ENCODE results near the gene PTPRE.

Gene PTPRE

DNA sequence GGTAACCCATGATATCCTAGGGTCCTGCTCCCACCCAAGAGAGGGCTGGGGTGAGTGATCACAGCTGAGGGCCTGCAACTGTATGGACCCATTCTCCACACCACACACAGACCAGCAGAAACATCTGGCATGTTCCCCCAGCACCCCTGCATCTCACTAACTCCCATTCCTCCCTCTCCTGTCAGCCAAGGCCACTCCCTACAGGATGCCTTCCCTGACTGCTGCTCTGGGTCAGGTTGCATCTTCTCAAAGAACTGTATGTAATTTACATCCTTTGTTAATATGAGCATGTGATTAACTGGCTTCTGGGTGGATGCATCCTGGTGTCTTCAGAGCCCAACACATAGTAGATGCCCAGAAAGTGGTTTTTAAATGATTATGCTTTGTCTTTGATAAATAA lies 56.2 kb downstream of the PTPRE start:
- in situ Hi-C loops (cut with HindIII; ENCODE audit: low pct_ligation_motif_present, low sequenced_read_pairs): no loop called here
- no peaks in the 10 kb centered on the region for H3K27me3 ChIP-seq (replicated peaks)
- H3K27ac ChIP-seq: no peak overlapping the region
- no peaks in the 10 kb centered on the region for H3K36me3 ChIP-seq (replicated peaks)
- TF ChIP-seq, protein P1, sequence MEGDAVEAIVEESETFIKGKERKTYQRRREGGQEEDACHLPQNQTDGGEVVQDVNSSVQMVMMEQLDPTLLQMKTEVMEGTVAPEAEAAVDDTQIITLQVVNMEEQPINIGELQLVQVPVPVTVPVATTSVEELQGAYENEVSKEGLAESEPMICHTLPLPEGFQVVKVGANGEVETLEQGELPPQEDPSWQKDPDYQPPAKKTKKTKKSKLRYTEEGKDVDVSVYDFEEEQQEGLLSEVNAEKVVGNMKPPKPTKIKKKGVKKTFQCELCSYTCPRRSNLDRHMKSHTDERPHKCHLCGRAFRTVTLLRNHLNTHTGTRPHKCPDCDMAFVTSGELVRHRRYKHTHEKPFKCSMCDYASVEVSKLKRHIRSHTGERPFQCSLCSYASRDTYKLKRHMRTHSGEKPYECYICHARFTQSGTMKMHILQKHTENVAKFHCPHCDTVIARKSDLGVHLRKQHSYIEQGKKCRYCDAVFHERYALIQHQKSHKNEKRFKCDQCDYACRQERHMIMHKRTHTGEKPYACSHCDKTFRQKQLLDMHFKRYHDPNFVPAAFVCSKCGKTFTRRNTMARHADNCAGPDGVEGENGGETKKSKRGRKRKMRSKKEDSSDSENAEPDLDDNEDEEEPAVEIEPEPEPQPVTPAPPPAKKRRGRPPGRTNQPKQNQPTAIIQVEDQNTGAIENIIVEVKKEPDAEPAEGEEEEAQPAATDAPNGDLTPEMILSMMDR (IDR thresholded peaks at IDR 0.05; ENCODE audit: low read depth, low read length, missing control alignments): no peak
- DNase-seq: no peak
- no peak overlapping the region for H3K4me3 ChIP-seq (ENCODE audit: low read depth, low read length)

DNA sequence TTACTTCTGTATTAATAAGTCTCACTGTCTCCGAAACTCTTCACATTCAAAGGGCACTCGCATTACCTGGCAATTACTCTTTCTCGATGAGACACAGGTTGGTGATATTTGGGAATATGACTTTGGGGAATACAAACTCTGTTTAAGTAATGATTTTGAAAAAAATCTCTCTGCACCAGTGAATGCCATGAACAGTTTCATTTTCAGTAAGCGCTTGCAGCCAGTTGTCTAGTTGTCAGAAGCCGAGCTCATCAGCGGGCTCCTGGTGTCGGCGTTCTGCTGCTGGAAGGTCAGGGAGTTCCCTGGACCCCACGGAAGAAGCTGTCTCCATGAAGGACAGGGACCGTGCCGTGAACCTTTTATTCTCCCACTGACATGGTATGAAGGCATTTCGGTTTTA lies 57.7 kb downstream of the PTPRE start:
- H3K4me3 ChIP-seq (ENCODE audit: low read depth, low read length): no peak overlapping the region
- DNase-seq: no peak
- no peaks in the 10 kb centered on the region for H3K27me3 ChIP-seq (replicated peaks)
- H3K36me3 ChIP-seq (replicated peaks): no peaks in the 10 kb centered on the region
- no peak overlapping the region for H3K27ac ChIP-seq
- in situ Hi-C loops (cut with HindIII; ENCODE audit: low pct_ligation_motif_present, low sequenced_read_pairs): no loop called here
- TF ChIP-seq, protein P1 (IDR thresholded peaks at IDR 0.05; ENCODE audit: low read depth, low read length, missing control alignments): no peak

DNA sequence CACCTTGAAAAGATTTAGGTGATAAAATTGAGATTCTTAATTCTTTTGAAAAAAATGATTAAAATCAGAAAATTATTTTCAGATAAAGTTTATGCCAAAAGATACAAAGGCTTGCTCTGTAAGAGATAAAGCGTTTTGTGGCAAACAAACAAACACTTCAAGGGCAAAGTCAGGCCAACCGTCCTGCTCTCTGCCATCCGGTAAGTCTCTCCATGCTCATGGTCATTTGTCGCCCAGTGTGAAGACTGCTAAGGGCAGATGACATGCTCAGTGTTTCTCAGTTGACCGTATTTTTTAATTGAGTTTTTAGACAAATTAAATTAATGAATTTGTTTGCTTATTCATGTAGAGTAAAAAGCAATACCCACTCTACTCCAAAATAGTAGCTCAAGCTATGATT lies 60.0 kb downstream of the PTPRE start:
- no peak for DNase-seq
- Histone ChIP-seq H3K27ac (no peak overlapping the region), H3K27me3 (replicated peaks) (no peaks in the 10 kb centered on the region), H3K36me3 (replicated peaks) (no peaks in the 10 kb centered on the region), H3K4me3 (ENCODE audit: low read depth, low read length) (no peak overlapping the region)
- TF ChIP-seq, protein P1 (IDR thresholded peaks at IDR 0.05; ENCODE audit: low read depth, low read length, missing control alignments): no peak
- in situ Hi-C loops (cut with HindIII; ENCODE audit: low pct_ligation_motif_present, low sequenced_read_pairs): no loop called here

DNA sequence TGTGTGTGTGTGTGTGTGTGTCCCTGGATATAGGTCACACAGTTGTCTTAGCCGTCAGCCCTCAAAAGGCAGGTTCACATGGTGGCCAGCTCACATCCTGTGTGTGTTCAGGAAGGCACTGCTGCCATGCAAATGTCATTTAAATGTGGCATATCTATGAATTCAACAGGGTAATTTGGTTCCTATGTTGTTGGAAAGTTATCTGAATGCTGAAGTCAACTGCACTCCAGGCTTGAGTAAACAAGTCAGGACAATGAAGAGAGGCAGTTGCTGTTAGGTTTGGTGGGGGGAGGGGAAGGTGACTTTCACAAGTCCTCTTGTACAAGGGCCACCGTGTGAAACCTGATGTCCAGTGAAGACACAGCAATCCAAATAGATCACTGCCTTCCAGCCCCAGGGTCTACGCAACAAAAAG lies 61.1 kb downstream of the PTPRE start:
- TF ChIP-seq, protein P1 (IDR thresholded peaks at IDR 0.05; ENCODE audit: low read depth, low read length, missing control alignments): no peak
- DNase-seq: no peak
- in situ Hi-C loops (cut with HindIII; ENCODE audit: low pct_ligation_motif_present, low sequenced_read_pairs): no loop called here
- Histone ChIP-seq H3K36me3 (replicated peaks) (no peaks in the 10 kb centered on the region), H3K27ac (no peak overlapping the region), H3K27me3 (replicated peaks) (no peaks in the 10 kb centered on the region), H3K4me3 (ENCODE audit: low read depth, low read length) (no peak overlapping the region)

DNA sequence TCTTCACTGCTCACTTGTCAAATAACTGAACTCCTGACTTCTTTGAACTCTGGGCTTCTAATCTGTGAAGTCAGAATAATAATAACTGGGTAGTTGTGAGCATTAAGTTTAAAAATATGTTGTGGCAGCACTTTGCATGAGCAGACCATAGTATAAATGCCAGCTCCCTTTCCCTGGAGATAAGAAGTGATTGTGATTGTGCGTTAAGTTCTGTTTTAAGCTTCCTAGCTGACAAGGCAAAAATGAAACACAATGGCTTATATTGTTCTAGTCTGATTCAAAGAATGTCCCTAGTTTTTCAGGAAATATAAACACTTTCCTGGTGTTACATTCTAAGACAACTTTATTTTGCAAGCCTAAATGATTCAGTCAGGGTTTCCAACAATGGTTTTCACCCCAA lies 61.8 kb downstream of the PTPRE start:
- in situ Hi-C loops (cut with HindIII; ENCODE audit: low pct_ligation_motif_present, low sequenced_read_pairs): no loop called here
- H3K27me3 ChIP-seq (replicated peaks): no peaks in the 10 kb centered on the region
- no peaks in the 10 kb centered on the region for H3K36me3 ChIP-seq (replicated peaks)
- no peak overlapping the region for H3K27ac ChIP-seq
- no peak for DNase-seq
- TF ChIP-seq, protein P1 (IDR thresholded peaks at IDR 0.05; ENCODE audit: low read depth, low read length, missing control alignments): no peak
- no peak overlapping the region for H3K4me3 ChIP-seq (ENCODE audit: low read depth, low read length)

DNA sequence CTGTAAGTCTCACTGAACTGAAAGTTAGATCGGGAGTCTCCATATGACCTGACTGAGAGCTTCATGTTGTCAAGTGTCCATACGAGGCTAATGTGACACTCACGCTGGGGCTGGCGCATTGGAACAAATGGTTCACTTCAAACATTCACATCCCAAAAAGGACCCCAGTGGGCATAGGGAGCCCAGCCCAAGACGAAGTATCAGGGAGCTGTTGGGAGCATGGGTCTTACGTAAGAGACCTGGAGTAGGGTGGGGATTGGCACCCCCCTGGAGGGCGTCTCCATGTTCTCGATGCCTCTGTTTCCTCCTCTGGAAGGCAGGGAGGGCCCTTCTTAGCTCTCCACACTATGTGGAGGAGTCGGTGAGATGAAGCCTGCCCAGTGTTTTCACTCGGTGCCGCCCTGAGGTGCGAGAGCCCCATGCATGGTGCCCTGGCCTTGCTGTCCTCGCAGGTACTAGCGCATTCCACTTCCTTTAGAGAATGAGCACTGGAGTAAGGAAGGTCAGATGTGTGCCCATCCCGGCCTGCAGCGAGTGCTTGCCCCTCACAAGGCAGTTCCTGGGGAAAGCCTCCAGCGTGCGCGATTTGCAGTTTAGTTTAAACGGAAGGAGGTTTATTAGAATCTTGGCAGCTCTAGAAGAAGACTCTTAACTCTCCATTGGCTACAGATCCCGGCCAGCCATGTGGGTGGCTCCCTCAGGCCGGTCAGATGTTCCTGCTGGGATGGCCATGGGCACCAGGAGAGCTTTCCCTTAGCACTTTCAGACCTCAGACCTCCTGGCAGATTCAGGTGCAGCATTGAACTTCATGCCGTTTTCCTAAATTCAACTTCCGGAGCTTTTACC lies 64.4 kb downstream of the PTPRE start:
- Histone ChIP-seq H3K27ac (no peak overlapping the region), H3K27me3 (replicated peaks) (no peaks in the 10 kb centered on the region), H3K4me3 (ENCODE audit: low read depth, low read length) (no peak overlapping the region), H3K36me3 (replicated peaks) (no peaks in the 10 kb centered on the region)
- TF ChIP-seq, protein P1 (IDR thresholded peaks at IDR 0.05; ENCODE audit: low read depth, low read length, missing control alignments): no peak
- DNase-seq: no peak
- in situ Hi-C loops (cut with HindIII; ENCODE audit: low pct_ligation_motif_present, low sequenced_read_pairs): no loop called here

Measured in brain microvascular endothelial cell (primary cell).